GM18508 (cell line): ENCODE data around the gene FBXL3.
"Not testable (repeated sequence)": the region's sequence is repeated elsewhere in the genome, so short reads cannot be mapped to it uniquely, and the experiment has no call there.

Experiments
- ATAC-seq: cut with Tn5 transposase; IDR thresholded peaks from one replicate; pipeline ENCODE4 v1.9.1; 2021; ENCODE audit warnings: moderate number of reproducible peaks; ENCODE audit not compliant: insufficient read depth, unreplicated experiment

Gene FBXL3

GRCh38 chr13:76991796-76992547 lies 35.0 kb downstream of the FBXL3 start, which contains the start of gene CLN5:
CLN5 (plus strand) TSS chr13:76992081; CDS start chr13:76992099, 18 bp downstream.
- ATAC-seq, result peak; percentile 85

GRCh38 chr13:76991432-76991795 lies 35.5 kb downstream of the FBXL3 start:
- ATAC-seq, result peak; percentile 69

- ATAC-seq, result no peak
Observed at GRCh38 chr13:76983676-76984075, 43.3 kb downstream of the FBXL3 start.

- no peak for ATAC-seq
Observed at GRCh38 chr13:76982061-76982460, 44.9 kb downstream of the FBXL3 start.

- ATAC-seq, result peak; percentile 91
Observed at GRCh38 chr13:76980075-76980718, 46.8 kb downstream of the FBXL3 start.

- no peak for ATAC-seq
Observed at GRCh38 chr13:76976929-76977328, 50.0 kb downstream of the FBXL3 start.

- ATAC-seq, result no peak
Observed at GRCh38 chr13:76976490-76976889, 50.5 kb downstream of the FBXL3 start.

- ATAC-seq, result no peak
Observed at GRCh38 chr13:76975863-76976262, 51.1 kb downstream of the FBXL3 start.

- ATAC-seq, result no peak
Observed at GRCh38 chr13:76974618-76974975, 52.4 kb downstream of the FBXL3 start.

GRCh38 chr13:76973920-76974617 lies 52.9 kb downstream of the FBXL3 start:
- ATAC-seq, result no peak

- no peak for ATAC-seq
Observed at GRCh38 chr13:76971851-76972829, 54.8 kb downstream of the FBXL3 start.

GRCh38 chr13:76971215-76971614 lies 55.7 kb downstream of the FBXL3 start:
- ATAC-seq, result no peak

GRCh38 chr13:76969488-76970365 lies 57.2 kb downstream of the FBXL3 start:
- no peak for ATAC-seq

GRCh38 chr13:76968041-76968440 lies 58.9 kb downstream of the FBXL3 start:
- ATAC-seq, result no peak

- ATAC-seq, result no peak
Observed at GRCh38 chr13:76967031-76967430, 59.9 kb downstream of the FBXL3 start.

- no peak for ATAC-seq
Observed at GRCh38 chr13:76965759-76966421, 61.1 kb downstream of the FBXL3 start.

GRCh38 chr13:76959734-76960133 lies 67.2 kb downstream of the FBXL3 start:
- ATAC-seq, result not testable (repeated sequence)

- ATAC-seq, result no peak
Observed at GRCh38 chr13:76958841-76959432, 68.0 kb downstream of the FBXL3 start.
